Stomach (tissue), 9 donors: Measurements from ENCODE around the gene MTG1. TPM values are rescaled to one million over a fixed set of nuclear protein-coding genes. Genes with fewer than 3 reads are reported as not detected.

Experiments
- DNase-seq, 2 donors: peaks; one replicate each; pipeline versions ENCODE4 v3.0.0 to v3.0.0-alpha.2; 2013 to 2019
- H3K27ac ChIP-seq, 5 donors: fragments of 200-600 bp in 4 of 5; sonication (generic) in 4 of 5; one replicate each; pipeline ENCODE4 v1.5.1; 2013 to 2019; ENCODE audit warnings: mild to moderate bottlenecking in 1 of 5, moderate library complexity in 1 of 5
- H3K27me3 ChIP-seq, 3 donors: fragments of 200-600 bp; sonication (generic); one replicate each; pipeline ENCODE4 v1.5.1; 2017 to 2019; ENCODE audit warnings: mixed run types in 1 of 3
- H3K36me3 ChIP-seq, 4 donors: fragments of 200-600 bp; sonication (generic); 1 replicate in 3 of 4; 2 replicates in 1 of 4; pipeline ENCODE4 v1.5.1; 2016 to 2019
- H3K4me1 ChIP-seq, 4 donors: fragments of 200-600 bp; sonication (generic); one replicate each; pipeline ENCODE4 v1.5.1; 2016 to 2019
- H3K4me3 ChIP-seq, 4 donors: fragments of 200-600 bp; sonication (generic) in 3 of 4; one replicate each; pipeline ENCODE4 v1.5.1; 2016 to 2019; ENCODE audit warnings: mild to moderate bottlenecking in 1 of 4
- H3K9me3 ChIP-seq, 4 donors: fragments of 200-600 bp; sonication (generic); one replicate each; pipeline ENCODE4 v1.5.1; 2016 to 2019
- EP300 ChIP-seq: sonication (generic); formaldehyde crosslinking; IDR thresholded peaks from one replicate; pipeline ENCODE4 v1.6.1; 2017; ENCODE audit warnings: antibody characterized with exemption
- POLR2A ChIP-seq, 4 donors: fragments of 450-650 bp; IDR thresholded peaks; one replicate each; pipeline ENCODE4 v1.6.1; 2016; ENCODE audit warnings: antibody characterized with exemption in 4 of 4, control low read depth in 2 of 4, mild to moderate bottlenecking in 1 of 4, moderate library complexity in 1 of 4
- POLR2AphosphoS5 ChIP-seq, 3 donors: sonication (generic); formaldehyde crosslinking; IDR thresholded peaks; one replicate each; pipeline ENCODE4 v1.6.1; 2016; ENCODE audit warnings: antibody characterized with exemption in 3 of 3
- WGBS, 5 donors: extraction: QIAGEN DNeasy Blood & Tissue Kit in 3 of 5; methylation state at CpG; one replicate each; pipeline versions ENCODE4 v1.1.5 to v1.1.7; 2013 to 2018; 5-methylcytosine and 5-hydroxymethylcytosine counted together
- intact Hi-C: fragments of 100-400 bp; cut with DNase I; formaldehyde crosslinking; loops from one replicate; pipeline ENCODE4 v1.15.1; 2023; ENCODE audit warnings: low total_unique reads
- polyA plus RNA-seq, 3 donors: library from polyadenylated mRNA; stranded (reverse); fragments of 200-250 nt; gene quantifications; one replicate each; pipeline ENCODE4 v1.2.3, GENCODE V29; 2013
- total RNA-seq, 5 donors: library from RNA; depleted of rRNA; stranded (reverse); fragments of >200 nt; gene quantifications; one replicate each; pipeline versions ENCODE4 v1.1.0 to v1.2.3, GENCODE V29; 2014 to 2016
- TF ChIP-seq, protein P1 (sequence below), 7 experiments: fragments of 450-650 bp in 4 of 7; fragments of 200-600 bp in 3 of 7; sonication (generic) in 3 of 7; IDR thresholded peaks; one replicate each; pipeline ENCODE4 v1.5.1; 2016 to 2019; ENCODE audit warnings: antibody characterized with exemption in 7 of 7, control low read depth in 2 of 7, mild to moderate bottlenecking in 1 of 7
- donor health status: healthy with polysubstance abuse.
- donor health status: Bipolar disorder and iron deficiency.
- donor health status: healthy.

MTG1 gene
- total and polyA plus RNA-seq, 8 donors, result 36.7 to 177 (median 52.9) TPM

DNA sequence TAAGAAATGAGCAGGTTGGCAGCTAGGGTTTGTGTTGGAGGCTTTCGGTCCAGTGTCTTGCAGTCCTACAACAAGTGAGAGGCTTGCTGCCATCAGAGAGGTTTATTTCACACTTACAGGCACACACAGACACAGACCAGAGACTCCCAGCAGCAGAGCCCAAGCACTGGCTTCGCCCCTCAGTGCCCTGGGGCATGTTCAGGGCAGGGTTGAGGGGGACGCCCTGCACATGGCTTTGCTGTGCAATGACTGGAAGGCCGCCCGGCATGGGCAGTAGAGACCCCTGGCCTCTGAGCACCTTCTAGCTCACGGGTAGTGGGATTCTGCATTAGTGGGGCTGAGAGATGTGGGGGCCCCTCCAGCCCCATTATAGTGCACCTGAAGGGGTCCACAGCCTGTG, 26.6 kb downstream of the MTG1 start:
- H3K36me3 ChIP-seq, result peaks cover 20 to 45% (median 43%) of the 10 kb centered on the region in 4 donors
- no peaks in the 10 kb centered on the region for H3K9me3 ChIP-seq
- DNase-seq, result no peak
- peaks cover 7 to 11% (median 10%) of the 10 kb centered on the region in 4 donors for H3K4me1 ChIP-seq
- no peak overlapping the region for H3K27ac ChIP-seq
- intact Hi-C loops, result no loop called here
- 83 to 100% (median 89%) methylated on average over 3 to 6 of the region's 6 CpGs for WGBS, 5 donors
- peaks cover 0 to 44% (median 14%) of the 10 kb centered on the region in 3 donors for H3K27me3 ChIP-seq
- H3K4me3 ChIP-seq, result no peak overlapping the region
- no peak for TF ChIP-seq POLR2AphosphoS5 (IDR thresholded peaks at IDR 0.05)
- TF ChIP-seq, protein P1, sequence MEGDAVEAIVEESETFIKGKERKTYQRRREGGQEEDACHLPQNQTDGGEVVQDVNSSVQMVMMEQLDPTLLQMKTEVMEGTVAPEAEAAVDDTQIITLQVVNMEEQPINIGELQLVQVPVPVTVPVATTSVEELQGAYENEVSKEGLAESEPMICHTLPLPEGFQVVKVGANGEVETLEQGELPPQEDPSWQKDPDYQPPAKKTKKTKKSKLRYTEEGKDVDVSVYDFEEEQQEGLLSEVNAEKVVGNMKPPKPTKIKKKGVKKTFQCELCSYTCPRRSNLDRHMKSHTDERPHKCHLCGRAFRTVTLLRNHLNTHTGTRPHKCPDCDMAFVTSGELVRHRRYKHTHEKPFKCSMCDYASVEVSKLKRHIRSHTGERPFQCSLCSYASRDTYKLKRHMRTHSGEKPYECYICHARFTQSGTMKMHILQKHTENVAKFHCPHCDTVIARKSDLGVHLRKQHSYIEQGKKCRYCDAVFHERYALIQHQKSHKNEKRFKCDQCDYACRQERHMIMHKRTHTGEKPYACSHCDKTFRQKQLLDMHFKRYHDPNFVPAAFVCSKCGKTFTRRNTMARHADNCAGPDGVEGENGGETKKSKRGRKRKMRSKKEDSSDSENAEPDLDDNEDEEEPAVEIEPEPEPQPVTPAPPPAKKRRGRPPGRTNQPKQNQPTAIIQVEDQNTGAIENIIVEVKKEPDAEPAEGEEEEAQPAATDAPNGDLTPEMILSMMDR (IDR thresholded peaks at IDR 0.05), result no peak
- no peak for TF ChIP-seq POLR2A (IDR thresholded peaks at IDR 0.05)
- TF ChIP-seq EP300, result no peak

DNA sequence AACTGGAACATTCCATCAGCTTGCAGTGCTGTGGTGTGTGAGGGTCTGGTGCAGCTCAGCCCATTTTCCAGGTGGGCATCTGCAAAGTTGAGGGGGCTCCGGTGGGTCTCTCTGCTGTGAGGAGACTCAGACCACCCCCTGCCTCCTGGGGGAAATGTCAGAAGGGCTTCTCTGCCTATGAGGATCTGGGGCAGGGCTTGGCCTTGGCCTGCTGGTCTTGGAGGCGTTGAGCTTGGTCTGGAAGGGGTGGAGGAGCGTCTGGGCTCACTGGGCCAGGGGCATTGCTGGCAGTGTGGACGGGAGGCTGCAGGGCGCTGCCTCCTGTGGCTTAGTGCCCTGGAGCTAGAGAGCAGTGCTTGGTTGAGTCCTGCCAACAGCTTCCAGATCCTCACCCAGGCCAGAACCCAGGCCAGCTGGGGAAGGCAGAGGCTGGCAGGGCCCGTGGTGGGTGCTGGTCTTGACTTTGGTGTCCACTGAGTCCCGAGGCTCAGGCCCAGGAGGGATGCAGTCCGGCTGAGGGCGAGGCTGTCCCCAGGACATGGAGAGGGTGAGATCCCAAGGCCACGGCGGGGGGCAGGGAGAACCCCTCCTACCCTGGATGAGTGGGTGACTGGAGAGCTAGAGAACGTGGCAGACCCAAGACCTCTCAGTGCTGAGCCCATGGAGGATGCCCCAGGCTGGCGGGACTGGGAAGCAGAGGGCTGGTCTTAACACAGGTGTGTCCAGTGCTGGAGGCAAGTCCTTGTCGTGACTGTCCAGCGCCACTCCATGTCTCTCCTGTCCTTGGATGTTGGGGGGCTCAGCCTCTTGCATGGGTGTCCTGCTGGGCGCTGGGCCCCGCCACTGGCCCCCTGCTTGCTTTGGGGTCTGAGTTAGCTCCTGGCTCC, 27.6 kb downstream of the MTG1 start:
- Histone ChIP-seq H3K36me3 (peaks cover 15 to 40% (median 37%) of the 10 kb centered on the region in 4 donors), H3K9me3 (no peaks in the 10 kb centered on the region), H3K4me3 (no peak overlapping the region), H3K27me3 (peaks cover 0 to 44% (median 14%) of the 10 kb centered on the region in 3 donors), H3K27ac (no peak overlapping the region), H3K4me1 (peaks cover 7 to 11% (median 10%) of the 10 kb centered on the region in 4 donors)
- DNase-seq, result no peak
- no peak for TF ChIP-seq POLR2AphosphoS5 (IDR thresholded peaks at IDR 0.05)
- no peak for TF ChIP-seq POLR2A (IDR thresholded peaks at IDR 0.05)
- TF ChIP-seq EP300, result no peak
- TF ChIP-seq, protein P1 (IDR thresholded peaks at IDR 0.05), result no peak
- WGBS, 5 donors, result 81 to 91% (median 86%) methylated on average over 4 to 16 of the region's 17 CpGs
- intact Hi-C loops, result no loop called here

DNA sequence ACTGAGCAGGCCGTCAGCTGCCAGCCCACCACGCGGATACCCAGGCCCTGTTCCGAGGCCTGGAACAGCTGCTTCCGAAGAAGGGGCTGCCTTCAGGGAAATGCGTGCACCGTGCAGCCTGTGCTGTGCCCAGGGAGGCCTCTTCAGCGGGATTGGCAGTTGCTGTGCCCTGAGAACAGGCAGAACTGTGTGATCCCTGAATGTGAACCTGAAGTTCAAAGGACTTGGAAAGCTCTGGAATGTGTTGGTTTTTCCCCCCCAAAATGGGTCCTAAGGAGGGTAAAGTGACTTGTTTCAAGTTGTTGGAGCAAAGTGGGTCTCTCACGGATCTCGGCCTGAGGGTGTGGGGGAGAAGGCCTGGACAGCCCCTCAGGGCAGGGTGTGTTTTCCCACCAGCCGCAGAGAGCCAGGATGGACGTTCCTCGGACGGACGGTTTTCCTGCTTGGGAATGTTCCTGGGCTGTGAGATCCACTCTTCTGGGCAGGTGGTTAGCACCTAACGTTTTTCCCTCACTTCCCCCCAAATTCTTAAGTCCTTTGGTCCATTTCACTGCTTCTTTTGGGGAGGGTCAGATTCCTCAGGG, 28.4 kb downstream of the MTG1 start:
- Histone ChIP-seq H3K27me3 (peaks cover 0 to 44% (median 14%) of the 10 kb centered on the region in 3 donors), H3K9me3 (no peaks in the 10 kb centered on the region), H3K4me1 (peaks cover 7 to 11% (median 10%) of the 10 kb centered on the region in 4 donors), H3K27ac (no peak overlapping the region), H3K4me3 (no peak overlapping the region), H3K36me3 (peaks cover 15 to 40% (median 37%) of the 10 kb centered on the region in 4 donors)
- WGBS, 5 donors, result 83 to 89% (median 85%) methylated on average over 14 to 16 of the region's 16 CpGs
- intact Hi-C loops, result no loop called here
- TF ChIP-seq POLR2AphosphoS5 (IDR thresholded peaks at IDR 0.05), result no peak
- TF ChIP-seq, protein P1 (IDR thresholded peaks at IDR 0.05), result no peak
- TF ChIP-seq POLR2A (IDR thresholded peaks at IDR 0.05), result no peak
- no peak for TF ChIP-seq EP300
- no peak for DNase-seq
